Activated T-cell treated with anti-CD3 and anti-CD28 coated beads, Interleukin-2, amount 50 U/mL, for 72 hours (primary cell): ENCODE measurements around the gene SHISA9. TPM values are rescaled to one million over a fixed set of nuclear protein-coding genes. Genes with fewer than 3 reads are reported as not detected.

Experiments used
- ATAC-seq, 2 donors: fragments of 150-1000 bp; cut with Tn5 transposase; replicated peaks in 1 of 2; 2 replicates each; pipeline ENCODE4 v1.10.0; 2021; ENCODE audit warnings: moderate library complexity in 2 of 2, mild to moderate bottlenecking in 1 of 2
- DNase-seq, 2 donors: peaks; one replicate each; pipeline ENCODE4 v3.0.0; 2021 to 2022; ENCODE audit warnings: mixed read lengths in 1 of 2
- H3K27ac Mint-ChIP-seq: one replicate; pipeline ENCODE4 v1.8.0; 2022; ENCODE audit warnings: mild to moderate bottlenecking, moderate library complexity, mixed read lengths
- H3K27me3 Mint-ChIP-seq: one replicate; pipeline ENCODE4 v1.8.0; 2022; ENCODE audit warnings: low read depth, mixed read lengths
- H3K36me3 Mint-ChIP-seq, 2 donors: one replicate each; pipeline ENCODE4 v1.8.0; 2022; ENCODE audit warnings: mixed read lengths in 2 of 2, mild to moderate bottlenecking in 1 of 2; ENCODE audit not compliant: insufficient read depth in 2 of 2
- H3K4me1 Mint-ChIP-seq: one replicate; pipeline ENCODE4 v1.8.0; 2022; ENCODE audit warnings: low read depth, mixed read lengths
- H3K4me3 Mint-ChIP-seq, 2 donors: one replicate each; pipeline ENCODE4 v1.8.0; 2022; ENCODE audit warnings: mild to moderate bottlenecking in 2 of 2, mixed read lengths in 2 of 2, moderate library complexity in 2 of 2
- H3K9me3 Mint-ChIP-seq, 2 donors: one replicate each; pipeline ENCODE4 v1.8.0; 2022; ENCODE audit warnings: mixed read lengths in 2 of 2
- total RNA-seq, 2 donors: library from RNA; stranded (reverse); gene quantifications; one replicate each; pipeline ENCODE4 v1.2.3, GENCODE V29; 2022

The SHISA9 gene
- total RNA-seq, 2 donors from 2014 or later = 0.14 TPM; not detected in 1

- ATAC-seq (no peak), DNase-seq (no peak)
- Mint-ChIP-seq H3K36me3 (no peaks in the 10 kb centered on the region), H3K4me1 (no peaks in the 10 kb centered on the region), H3K27me3 (no peaks in the 10 kb centered on the region), H3K9me3 (peaks cover 3 to 4% of the 10 kb centered on the region in 2 donors), H3K4me3 (no peak overlapping the region), H3K27ac (no peak overlapping the region)
Observed at GRCh38 chr16:12976496-12976895, 75.1 kb downstream of the SHISA9 start.

GRCh38 chr16:12976936-12977335 is 75.5 kb downstream of the SHISA9 start:
- H3K4me3 Mint-ChIP-seq = no peak overlapping the region
- DNase-seq (no peak), ATAC-seq (no peak)
- H3K9me3 Mint-ChIP-seq = peaks cover 4 to 6% of the 10 kb centered on the region in 2 donors
- H3K27me3 Mint-ChIP-seq = no peaks in the 10 kb centered on the region
- H3K36me3 Mint-ChIP-seq = no peaks in the 10 kb centered on the region
- H3K4me1 Mint-ChIP-seq = no peaks in the 10 kb centered on the region
- no peak overlapping the region for H3K27ac Mint-ChIP-seq

GRCh38 chr16:12985516-12985915 is 84.1 kb downstream of the SHISA9 start:
- no peaks in the 10 kb centered on the region for H3K36me3 Mint-ChIP-seq
- no peak overlapping the region for H3K4me3 Mint-ChIP-seq
- H3K27me3 Mint-ChIP-seq = no peaks in the 10 kb centered on the region
- H3K9me3 Mint-ChIP-seq = peaks cover 1 to 11% of the 10 kb centered on the region in 2 donors
- no peak for DNase-seq
- H3K27ac Mint-ChIP-seq = no peak overlapping the region
- H3K4me1 Mint-ChIP-seq = no peaks in the 10 kb centered on the region
- no peak for ATAC-seq

- H3K27me3 Mint-ChIP-seq = no peaks in the 10 kb centered on the region
- H3K27ac Mint-ChIP-seq = no peak overlapping the region
- H3K4me3 Mint-ChIP-seq = no peak overlapping the region
- peaks cover 1 to 5% of the 10 kb centered on the region in 2 donors for H3K9me3 Mint-ChIP-seq
- no peaks in the 10 kb centered on the region for H3K4me1 Mint-ChIP-seq
- DNase-seq = no peak
- H3K36me3 Mint-ChIP-seq = no peaks in the 10 kb centered on the region
- no peak for ATAC-seq
Observed at GRCh38 chr16:12988071-12988470, 86.7 kb downstream of the SHISA9 start.

- ATAC-seq (no peak), DNase-seq (no peak)
- H3K27ac Mint-ChIP-seq = no peak overlapping the region
- no peaks in the 10 kb centered on the region for H3K36me3 Mint-ChIP-seq
- no peaks in the 10 kb centered on the region for H3K4me1 Mint-ChIP-seq
- H3K27me3 Mint-ChIP-seq = no peaks in the 10 kb centered on the region
- peaks cover 0 to 5% of the 10 kb centered on the region in 2 donors for H3K9me3 Mint-ChIP-seq
- no peak overlapping the region for H3K4me3 Mint-ChIP-seq
Observed at GRCh38 chr16:12992066-12992465, 90.7 kb downstream of the SHISA9 start.

GRCh38 chr16:12994402-12994801 is 93.0 kb downstream of the SHISA9 start:
- DNase-seq (no peak), ATAC-seq (no peak)
- Mint-ChIP-seq H3K4me3 (no peak overlapping the region), H3K9me3 (peaks cover 0 to 5% of the 10 kb centered on the region in 2 donors), H3K27ac (no peak overlapping the region), H3K27me3 (no peaks in the 10 kb centered on the region), H3K4me1 (no peaks in the 10 kb centered on the region), H3K36me3 (no peaks in the 10 kb centered on the region)

GRCh38 chr16:12995721-12996372 is 94.4 kb downstream of the SHISA9 start:
- Mint-ChIP-seq H3K36me3 (no peaks in the 10 kb centered on the region), H3K4me1 (no peaks in the 10 kb centered on the region), H3K4me3 (no peak overlapping the region), H3K9me3 (no peaks in the 10 kb centered on the region), H3K27ac (no peak overlapping the region), H3K27me3 (no peaks in the 10 kb centered on the region)
- ATAC-seq (no peak), DNase-seq (no peak)

- Mint-ChIP-seq H3K27me3 (no peaks in the 10 kb centered on the region), H3K4me3 (no peak overlapping the region), H3K4me1 (no peaks in the 10 kb centered on the region), H3K27ac (no peak overlapping the region), H3K36me3 (peaks cover 0 to 2% of the 10 kb centered on the region in 2 donors), H3K9me3 (no peaks in the 10 kb centered on the region)
- no peak for ATAC-seq
- DNase-seq = no peak
Observed at GRCh38 chr16:12998361-12999085, 97.1 kb downstream of the SHISA9 start.

GRCh38 chr16:12999368-12999767 is 98.0 kb downstream of the SHISA9 start:
- ATAC-seq = no peak
- H3K36me3 Mint-ChIP-seq = peaks cover 0 to 2% of the 10 kb centered on the region in 2 donors

GRCh38 chr16:13005721-13006247 is 104.4 kb downstream of the SHISA9 start:
- no peaks in the 10 kb centered on the region for H3K4me1 Mint-ChIP-seq
- H3K27me3 Mint-ChIP-seq = no peaks in the 10 kb centered on the region
- no peak overlapping the region for H3K4me3 Mint-ChIP-seq
- H3K9me3 Mint-ChIP-seq = peaks cover 7 to 12% of the 10 kb centered on the region in 2 donors
- ATAC-seq (no peak), DNase-seq (no peak)
- no peak overlapping the region for H3K27ac Mint-ChIP-seq
- peaks cover 0 to 4% of the 10 kb centered on the region in 2 donors for H3K36me3 Mint-ChIP-seq

More at GRCh38 chr16:12999368-12999767, 98.0 kb downstream of the SHISA9 start:
- Mint-ChIP-seq H3K9me3 (peaks cover 0 to 4% of the 10 kb centered on the region in 2 donors), H3K27me3 (no peaks in the 10 kb centered on the region), H3K27ac (no peak overlapping the region), H3K4me3 (no peak overlapping the region), H3K4me1 (no peaks in the 10 kb centered on the region)
- DNase-seq = no peak

- Mint-ChIP-seq H3K4me3 (no peak overlapping the region), H3K27ac (no peak overlapping the region), H3K36me3 (no peaks in the 10 kb centered on the region), H3K4me1 (no peaks in the 10 kb centered on the region), H3K27me3 (no peaks in the 10 kb centered on the region), H3K9me3 (peaks cover 1 to 4% of the 10 kb centered on the region in 2 donors)
- DNase-seq = no peak
- ATAC-seq = no peak
Observed at GRCh38 chr16:13012601-13013000, 111.2 kb downstream of the SHISA9 start.

- H3K9me3 Mint-ChIP-seq = peaks cover 0 to 2% of the 10 kb centered on the region in 2 donors
- no peaks in the 10 kb centered on the region for H3K4me1 Mint-ChIP-seq
- DNase-seq (no peak), ATAC-seq (no peak)
- H3K27me3 Mint-ChIP-seq = no peaks in the 10 kb centered on the region
- H3K36me3 Mint-ChIP-seq = no peaks in the 10 kb centered on the region
- no peak overlapping the region for H3K4me3 Mint-ChIP-seq
- no peak overlapping the region for H3K27ac Mint-ChIP-seq
Observed at GRCh38 chr16:13013043-13013442, 111.6 kb downstream of the SHISA9 start.

GRCh38 chr16:13014476-13014875 is 113.1 kb downstream of the SHISA9 start:
- H3K4me1 Mint-ChIP-seq = no peaks in the 10 kb centered on the region
- no peak for DNase-seq
- no peak overlapping the region for H3K27ac Mint-ChIP-seq
- H3K4me3 Mint-ChIP-seq = no peak overlapping the region
- no peaks in the 10 kb centered on the region for H3K27me3 Mint-ChIP-seq
- no peaks in the 10 kb centered on the region for H3K36me3 Mint-ChIP-seq
- ATAC-seq = no peak
- H3K9me3 Mint-ChIP-seq = no peaks in the 10 kb centered on the region
